ENCODE data around the gene SELP. TPM values are rescaled to one million over a fixed set of nuclear protein-coding genes. Genes with fewer than 3 reads are reported as not detected.

SELP gene
- total and polyA plus RNA-seq, 2 of the 8 experiments (the other 6 are each of a cell fraction or from before 2014, with no cell fraction given), result not detected

DNA sequence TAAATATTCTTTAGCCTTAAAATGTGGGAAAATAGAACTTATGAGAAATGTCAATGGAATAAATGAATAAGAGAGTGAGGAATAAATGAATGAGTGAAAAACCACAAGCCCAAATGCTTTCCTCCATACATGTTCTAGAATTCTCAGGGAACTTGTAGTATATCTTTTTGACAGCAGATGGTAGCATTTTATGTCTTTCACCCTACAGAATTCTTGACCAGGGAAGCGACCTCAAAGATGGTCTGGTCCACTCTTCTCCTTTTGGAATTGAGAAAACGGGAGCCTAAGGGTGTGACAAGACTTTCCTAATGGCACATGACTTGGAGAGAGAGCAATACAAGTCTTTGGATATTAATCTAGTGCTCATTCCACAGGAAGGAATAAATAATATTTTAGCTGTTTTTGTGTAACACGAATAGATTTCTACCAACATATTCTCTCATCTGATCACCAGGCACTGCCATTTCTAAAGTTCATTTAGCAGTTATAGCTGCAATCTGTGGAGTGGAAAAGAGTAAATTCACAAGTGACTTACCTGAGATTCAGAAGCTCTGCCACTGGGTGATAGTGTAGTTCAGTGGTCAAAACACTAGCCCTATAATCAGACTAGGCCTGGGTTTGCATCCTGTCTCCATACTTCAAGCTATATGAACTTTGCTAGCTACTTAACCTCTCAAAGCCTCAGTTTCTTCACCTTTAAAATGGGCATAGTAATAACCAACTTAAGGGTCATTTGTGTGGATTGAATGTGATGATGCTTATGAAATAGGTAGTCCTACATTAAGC is 28.6 kb downstream of the SELP start:
- 50% methylated on average over 3 of the region's 3 CpGs; no CpG with 5 or more reads in 1 of the 2 experiments for WGBS, 2 experiments (ENCODE audit: extremely low coverage in 1 of 2, insufficient coverage in 1 of 2, insufficient read length in 1 of 2, insufficient replicate concordance in 2 of 2, low coverage in 1 of 2, low lambda C conversion rate in 2 of 2, missing lambda C conversion rate in 1 of 2)
- CTCF ChIA-PET (ENCODE audit: partially characterized antibody), result interaction anchor here (0.7 to 4.3 kb wide), 36 partner anchors 9 to 298 kb away, joined by 3 to 45 read pairs (median 5); partner anchors contain the start of gene METTL18
- no peak for FAIRE-seq
- TF ChIP-seq SP2 (IDR thresholded peaks at IDR 0.05; ENCODE audit: low read length) (no peak), GABPA (IDR thresholded peaks at IDR 0.05; ENCODE audit: borderline replicate concordance, insufficient read depth, low read length) (no peak), RNF2 (IDR thresholded peaks at IDR 0.05; ENCODE audit: borderline replicate concordance, low read depth, low read length, missing control alignments, poor library complexity, severe bottlenecking) (no peak), E2F6 (IDR thresholded peaks at IDR 0.05) (no peak), TEAD4 (IDR thresholded peaks at IDR 0.05; ENCODE audit: low read depth, low read length) (no peak), BACH1 (IDR thresholded peaks at IDR 0.05; ENCODE audit: low read length) (no peak), TBP (IDR thresholded peaks at IDR 0.05; ENCODE audit: low read depth, low read length) (no peak), TCF12 (IDR thresholded peaks at IDR 0.05; ENCODE audit: low read depth, low read length) (no peak)
- TF ChIP-seq, protein P1, sequence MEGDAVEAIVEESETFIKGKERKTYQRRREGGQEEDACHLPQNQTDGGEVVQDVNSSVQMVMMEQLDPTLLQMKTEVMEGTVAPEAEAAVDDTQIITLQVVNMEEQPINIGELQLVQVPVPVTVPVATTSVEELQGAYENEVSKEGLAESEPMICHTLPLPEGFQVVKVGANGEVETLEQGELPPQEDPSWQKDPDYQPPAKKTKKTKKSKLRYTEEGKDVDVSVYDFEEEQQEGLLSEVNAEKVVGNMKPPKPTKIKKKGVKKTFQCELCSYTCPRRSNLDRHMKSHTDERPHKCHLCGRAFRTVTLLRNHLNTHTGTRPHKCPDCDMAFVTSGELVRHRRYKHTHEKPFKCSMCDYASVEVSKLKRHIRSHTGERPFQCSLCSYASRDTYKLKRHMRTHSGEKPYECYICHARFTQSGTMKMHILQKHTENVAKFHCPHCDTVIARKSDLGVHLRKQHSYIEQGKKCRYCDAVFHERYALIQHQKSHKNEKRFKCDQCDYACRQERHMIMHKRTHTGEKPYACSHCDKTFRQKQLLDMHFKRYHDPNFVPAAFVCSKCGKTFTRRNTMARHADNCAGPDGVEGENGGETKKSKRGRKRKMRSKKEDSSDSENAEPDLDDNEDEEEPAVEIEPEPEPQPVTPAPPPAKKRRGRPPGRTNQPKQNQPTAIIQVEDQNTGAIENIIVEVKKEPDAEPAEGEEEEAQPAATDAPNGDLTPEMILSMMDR (IDR thresholded peaks at IDR 0.05; ENCODE audit: control extremely low read depth in 1 of 3, insufficient read depth in 1 of 3, low read depth in 1 of 3, low read length in 3 of 3), result peak in 2 of 3 experiments; percentile 46 to 49; a peak in 2 of 4 replicates

More for the DNA sequence above, 28.6 kb downstream of the SELP start:
- H3K4me3 ChIP-seq (ENCODE audit: extremely low read depth in 1 of 4, insufficient read depth in 2 of 4, low read depth in 3 of 4, low read length in 4 of 4), result no peak overlapping the region
- no peak for DNase-seq (ENCODE audit: low read depth in 1 of 2, low spot score in 2 of 2)
- H4K8ac ChIP-seq (ENCODE audit: extremely low read depth, insufficient read depth, low read length), result no peak overlapping the region
- H3K18ac ChIP-seq (ENCODE audit: extremely low read depth, low read length), result no peak overlapping the region
- H2BK20ac ChIP-seq (ENCODE audit: low read length), result no peak overlapping the region
- H3K27ac ChIP-seq (ENCODE audit: low read depth, low read length), result no peak overlapping the region
- no peak overlapping the region for H3K4ac ChIP-seq (replicated peaks; ENCODE audit: insufficient read length, low read depth, low read length)
- no peaks in the 10 kb centered on the region for H3K79me1 ChIP-seq (ENCODE audit: low read depth, low read length)
- no peak overlapping the region for H3K9ac ChIP-seq (replicated peaks in 1 of 4; ENCODE audit: extremely low read depth in 1 of 4, low read depth in 3 of 4, low read length in 3 of 4)
- H3K27me3 ChIP-seq (replicated peaks in 1 of 4; ENCODE audit: control insufficient read depth in 3 of 4, extremely low read depth in 1 of 4, insufficient read depth in 3 of 4, low read length in 3 of 4), result no peaks in the 10 kb centered on the region
- POLR2A ChIA-PET (ENCODE audit: partially characterized antibody), result no interaction called here
- no peak overlapping the region for H3K56ac ChIP-seq (replicated peaks; ENCODE audit: insufficient read length, low read depth, low read length)
- H2AFZ ChIP-seq (ENCODE audit: low read length), result no peak overlapping the region
- H4K20me1 ChIP-seq (replicated peaks in 1 of 2; ENCODE audit: control insufficient read depth in 1 of 2, insufficient read depth in 2 of 2, low read length in 2 of 2), result no peaks in the 10 kb centered on the region
- H3K4me2 ChIP-seq (ENCODE audit: insufficient read depth in 1 of 2, low read depth in 2 of 2, low read length in 2 of 2), result no peak overlapping the region
- H3K9me3 ChIP-seq (ENCODE audit: insufficient read depth in 2 of 2, low read depth in 1 of 2, low read length in 1 of 2), result no peaks in the 10 kb centered on the region
- H2BK15ac ChIP-seq (ENCODE audit: low read length), result no peak overlapping the region
- H2BK120ac ChIP-seq (replicated peaks; ENCODE audit: low read depth, low read length), result no peak overlapping the region
- H3K4me1 ChIP-seq (replicated peaks in 1 of 4; ENCODE audit: control insufficient read depth in 3 of 4, insufficient read depth in 4 of 4, low read length in 3 of 4), result no peaks in the 10 kb centered on the region
- H2BK5ac ChIP-seq (ENCODE audit: low read depth, low read length), result no peak overlapping the region
- H4K5ac ChIP-seq (ENCODE audit: insufficient read length, low read depth, low read length), result no peak overlapping the region
- no peak overlapping the region for H4K91ac ChIP-seq (replicated peaks; ENCODE audit: insufficient read length, low read length)
- H3K23ac ChIP-seq (ENCODE audit: insufficient read length), result no peak overlapping the region
- no peak overlapping the region for H2BK12ac ChIP-seq (ENCODE audit: low read depth, low read length)
- no peak overlapping the region for H2AK5ac ChIP-seq (ENCODE audit: low read depth, low read length)
- no peaks in the 10 kb centered on the region; the same call in 1 of the 2 replicates for H3K23me2 ChIP-seq (ENCODE audit: low read depth, low read length)
- no peaks in the 10 kb centered on the region for H3K79me2 ChIP-seq (ENCODE audit: control insufficient read depth in 1 of 2, insufficient read depth in 2 of 2, low read length in 2 of 2)
- H3K14ac ChIP-seq (ENCODE audit: insufficient read length), result no peak overlapping the region
- H3K36me3 ChIP-seq (ENCODE audit: control insufficient read depth in 2 of 4, insufficient read depth in 4 of 4, low read length in 3 of 4), result no peaks in the 10 kb centered on the region
